Activated gamma-delta T cell (primary cell): ENCODE results near the gene C1orf159.
"Not testable (repeated sequence)": the region's sequence is repeated elsewhere in the genome, so short reads cannot be mapped to it uniquely, and the experiment has no call there.

ENCODE experiments used
- DNase-seq: peaks from one replicate; lab custom pipeline; 2025; lab: John Stamatoyannopoulos, UW

The C1orf159 gene

DNA sequence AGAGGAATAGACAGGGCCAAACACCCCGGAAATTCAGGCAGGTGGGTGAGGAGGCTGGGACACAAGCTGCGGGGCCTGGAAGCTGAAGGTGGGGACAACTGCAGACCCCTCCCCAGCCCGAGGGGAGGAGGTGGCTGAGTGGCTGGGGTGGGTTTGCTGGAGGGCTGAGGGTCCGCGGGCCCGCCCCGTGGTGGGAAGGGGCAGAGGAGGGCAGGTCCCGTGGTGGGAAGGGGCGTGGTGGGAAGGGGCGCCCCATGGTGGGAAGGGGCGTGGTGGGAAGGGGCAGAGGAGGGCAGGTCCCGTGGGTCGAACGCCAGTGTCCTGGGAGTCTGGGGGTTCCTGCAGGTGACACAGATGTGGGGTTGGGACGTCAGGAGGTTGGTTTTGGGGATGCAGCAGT lies 33.5 kb upstream of the C1orf159 start:
- no peak for DNase-seq

DNA sequence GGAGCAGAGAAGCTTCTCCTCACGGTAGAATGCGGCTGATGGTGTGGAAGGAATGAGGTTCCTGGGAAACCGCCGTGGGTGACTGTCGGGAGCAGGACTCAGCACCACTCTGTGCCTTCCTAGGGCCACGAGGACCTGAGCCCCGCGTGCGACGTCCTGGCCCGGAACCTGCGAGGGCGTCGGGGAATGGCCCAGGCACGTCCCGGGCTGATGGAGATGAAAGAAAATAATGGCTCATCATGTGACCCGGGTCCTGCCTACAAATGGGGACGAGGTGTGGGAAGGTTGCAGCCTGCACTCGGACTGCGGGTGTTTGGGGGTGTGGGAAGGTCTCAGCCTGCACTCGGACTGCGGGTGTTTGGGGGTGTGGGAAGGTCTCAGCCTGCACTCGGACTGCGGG lies 32.7 kb upstream of the C1orf159 start:
- DNase-seq = no peak

DNA sequence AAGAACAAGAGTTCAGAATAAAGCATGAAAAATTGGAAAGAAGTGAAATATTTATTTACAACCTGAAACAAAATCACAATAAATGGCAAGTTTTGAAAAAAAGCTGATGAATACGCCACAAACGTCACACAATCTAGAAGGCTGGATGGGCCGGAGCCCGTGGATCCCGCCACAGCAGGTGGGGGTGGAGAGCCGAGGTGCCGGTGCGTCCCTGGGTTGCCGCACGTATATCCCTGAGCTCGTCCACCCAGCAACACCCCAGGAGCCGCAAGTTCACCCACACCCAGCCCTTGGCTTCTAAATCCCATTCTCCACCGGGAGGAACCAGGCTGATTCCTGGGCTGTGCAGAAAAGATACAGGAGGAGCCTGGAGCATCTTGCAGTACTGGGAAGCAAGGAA lies 32.2 kb upstream of the C1orf159 start:
- no peak for DNase-seq

DNA sequence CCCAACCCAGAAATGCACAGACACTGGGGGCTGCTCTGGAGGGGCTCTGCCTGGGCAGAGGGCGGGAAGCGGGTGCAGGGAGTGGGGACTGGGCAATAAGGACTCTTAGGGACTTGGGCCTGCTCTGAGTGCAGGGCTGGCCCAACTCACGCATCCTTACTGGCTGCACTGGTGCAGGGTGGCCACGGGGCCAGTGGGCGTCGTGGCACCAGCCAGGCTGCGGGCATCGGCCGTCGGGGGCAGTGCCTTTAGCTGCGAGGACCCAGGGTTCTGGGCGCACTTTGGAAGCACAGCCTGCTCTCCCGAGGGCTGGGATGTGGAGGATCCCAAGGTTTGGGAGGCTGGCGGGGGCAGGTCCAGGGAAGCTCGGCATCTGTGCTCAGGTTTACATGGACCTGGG lies 30.7 kb upstream of the C1orf159 start:
- no peak for DNase-seq

DNA sequence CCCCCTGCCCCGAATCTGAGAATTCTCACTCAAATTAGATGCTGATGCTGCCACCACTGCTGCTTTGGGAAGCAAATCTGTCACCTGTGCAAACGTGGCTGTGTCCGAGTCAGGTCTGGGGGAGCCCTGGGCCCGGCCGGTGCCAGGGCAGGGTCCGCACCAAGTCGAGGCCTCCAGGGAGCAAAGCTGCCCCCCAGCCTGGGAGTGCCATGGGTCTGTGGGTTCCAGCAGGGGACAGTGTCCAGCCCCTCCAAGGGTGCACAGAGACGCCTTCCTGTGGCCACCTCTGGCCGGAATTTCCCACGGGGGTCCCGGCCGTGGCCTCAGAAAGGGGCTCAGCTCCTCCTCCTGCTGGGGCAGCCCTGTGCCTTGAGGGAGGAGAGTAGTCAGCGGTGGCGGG lies 30.1 kb upstream of the C1orf159 start:
- DNase-seq = no peak

DNA sequence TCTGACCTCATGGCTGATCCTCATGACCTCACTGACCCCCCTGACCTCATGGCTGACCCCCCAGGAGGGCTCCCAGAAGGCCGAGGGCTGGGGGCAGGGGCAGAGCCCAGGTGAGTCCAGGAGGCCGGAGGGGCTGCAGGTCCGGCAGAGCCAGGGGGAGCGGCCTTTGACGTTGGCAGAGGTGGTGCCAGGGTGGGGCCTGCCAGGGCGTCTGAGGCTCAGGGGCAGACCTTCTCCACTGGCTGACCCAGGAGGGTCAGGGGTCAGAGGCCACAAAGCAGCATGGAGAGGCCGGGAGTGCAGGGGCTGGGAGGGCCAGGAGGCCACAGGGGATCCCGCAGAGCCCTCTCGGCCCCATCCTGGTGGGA lies 29.6 kb upstream of the C1orf159 start:
- DNase-seq = no peak

DNA sequence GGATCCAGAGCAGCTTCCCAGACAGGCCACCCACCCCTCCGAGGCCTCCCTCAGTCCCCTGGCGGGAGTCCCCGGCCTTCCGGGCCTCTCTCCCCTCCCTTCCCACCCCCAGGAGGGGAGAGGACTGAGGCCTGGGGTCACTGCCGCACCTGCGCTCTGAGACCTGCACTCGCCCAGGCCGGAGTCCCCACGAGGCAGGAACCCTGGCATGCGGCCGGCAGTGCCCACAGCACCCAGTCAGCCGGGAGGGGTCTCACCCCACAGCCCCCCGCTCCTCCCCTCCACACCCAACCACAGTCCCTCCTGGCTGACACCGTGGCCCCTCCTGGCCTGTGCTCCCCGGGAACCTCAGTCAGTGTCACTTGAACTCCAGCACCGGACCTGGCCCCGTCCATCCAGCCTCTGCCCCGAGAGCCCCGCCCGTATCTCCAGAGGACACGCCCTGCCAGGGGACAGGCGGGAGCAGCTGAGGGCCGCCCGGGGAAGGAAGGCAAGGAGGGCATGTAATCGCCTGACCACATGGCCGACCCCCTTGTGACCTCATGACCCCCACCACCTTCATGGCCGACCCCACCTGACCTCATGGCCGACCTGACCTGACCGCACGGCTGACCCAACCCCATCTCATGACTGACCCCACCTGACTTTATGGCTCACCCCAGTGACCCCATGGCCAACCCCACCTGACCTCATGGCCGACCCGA lies 29.1 kb upstream of the C1orf159 start:
- DNase-seq = no peak

DNA sequence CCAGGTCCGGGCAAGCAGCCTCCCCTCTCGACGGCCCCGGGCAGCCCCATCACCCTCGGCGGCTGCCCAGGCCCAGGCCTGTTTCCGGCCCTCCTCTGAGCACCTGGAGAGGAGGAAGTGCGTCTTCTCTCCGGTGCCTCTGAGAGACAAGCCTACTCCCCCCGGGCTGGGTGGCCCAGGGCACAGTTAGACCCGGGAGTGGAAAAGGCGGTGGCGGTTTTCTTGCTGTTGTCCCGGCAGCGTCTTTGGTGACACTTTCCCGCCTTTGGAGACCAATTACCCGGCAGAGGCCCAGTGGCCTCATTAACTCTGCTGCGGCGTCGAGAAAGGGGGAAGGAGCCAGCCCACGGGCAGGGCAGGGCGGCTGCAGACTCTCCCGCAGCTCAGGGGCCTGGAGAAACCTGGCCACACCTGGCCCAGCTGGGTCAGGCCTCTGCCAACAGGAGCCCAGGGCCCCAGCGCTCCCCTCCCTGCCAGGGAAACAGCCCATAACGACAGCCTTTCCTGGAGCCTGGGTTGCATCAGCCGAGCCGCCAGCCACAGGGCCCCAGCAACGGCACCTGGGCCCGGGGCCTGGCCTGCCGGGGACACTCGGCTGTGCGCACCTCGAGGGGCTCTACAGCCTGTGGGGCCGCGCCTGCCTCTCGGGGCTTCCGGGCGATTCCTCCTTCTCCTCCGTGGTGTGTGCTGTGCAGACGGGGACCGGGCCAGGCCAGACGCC lies 28.4 kb upstream of the C1orf159 start:
- DNase-seq = no peak

DNA sequence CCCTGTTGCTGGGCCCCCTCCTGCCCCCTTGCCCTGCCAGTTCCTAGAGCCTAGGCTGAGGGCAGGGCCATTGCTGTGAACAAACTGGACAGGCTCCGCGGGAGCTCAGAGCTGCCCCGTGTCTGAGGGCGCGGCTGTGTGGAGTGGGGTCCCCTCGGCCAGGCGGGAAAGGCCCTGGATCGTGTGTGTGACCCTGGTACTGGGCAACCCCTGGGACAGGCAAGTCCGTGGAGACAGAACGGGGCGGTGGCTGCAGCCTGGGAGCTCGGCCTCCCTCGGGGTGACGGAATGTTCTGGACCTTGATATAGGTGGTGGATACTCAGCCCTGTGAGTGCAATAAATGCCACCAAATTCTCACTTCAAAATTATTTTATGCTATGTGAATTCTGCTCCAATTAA lies 27.7 kb upstream of the C1orf159 start:
- DNase-seq = no peak

DNA sequence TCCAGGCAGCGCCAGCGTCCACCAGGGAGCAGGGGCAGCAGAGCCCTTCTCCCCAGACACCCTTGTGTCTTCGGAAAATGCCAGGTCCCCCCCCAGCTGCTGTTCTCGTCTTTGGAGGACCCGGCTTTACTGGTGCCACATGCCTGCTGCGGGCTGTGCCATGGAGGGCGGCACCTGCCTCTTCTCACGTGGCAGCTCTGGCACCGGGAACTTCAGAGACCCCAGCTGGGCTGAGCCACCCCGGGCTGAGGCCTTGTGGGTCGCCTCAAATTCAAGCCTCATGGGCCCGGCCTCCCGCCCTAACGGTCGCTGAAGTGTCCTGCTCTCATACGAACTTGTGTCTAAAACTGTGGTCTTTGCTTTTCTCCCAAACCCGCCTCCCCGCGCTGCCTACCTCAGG lies 27.0 kb upstream of the C1orf159 start:
- DNase-seq = no peak

DNA sequence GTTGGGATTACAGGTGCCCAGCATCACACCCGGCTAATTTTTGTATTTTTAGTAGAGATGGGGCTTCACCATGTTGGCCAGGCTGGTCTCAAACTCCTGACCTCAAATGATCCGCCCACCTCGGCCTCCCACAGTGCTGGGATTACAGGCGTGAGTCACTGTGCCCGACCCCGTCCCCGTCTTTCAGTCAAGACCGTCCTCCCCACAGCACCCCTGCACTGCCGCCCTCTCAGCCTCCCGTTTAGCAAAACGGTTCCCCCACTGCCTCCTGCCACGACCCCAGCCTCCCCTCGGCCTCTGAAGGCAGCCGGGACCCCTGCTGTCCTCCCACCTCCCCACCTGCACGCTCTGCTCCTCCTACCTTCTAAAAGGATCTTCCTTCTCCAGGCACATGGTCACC lies 26.5 kb upstream of the C1orf159 start:
- not testable (repeated sequence) for DNase-seq

DNA sequence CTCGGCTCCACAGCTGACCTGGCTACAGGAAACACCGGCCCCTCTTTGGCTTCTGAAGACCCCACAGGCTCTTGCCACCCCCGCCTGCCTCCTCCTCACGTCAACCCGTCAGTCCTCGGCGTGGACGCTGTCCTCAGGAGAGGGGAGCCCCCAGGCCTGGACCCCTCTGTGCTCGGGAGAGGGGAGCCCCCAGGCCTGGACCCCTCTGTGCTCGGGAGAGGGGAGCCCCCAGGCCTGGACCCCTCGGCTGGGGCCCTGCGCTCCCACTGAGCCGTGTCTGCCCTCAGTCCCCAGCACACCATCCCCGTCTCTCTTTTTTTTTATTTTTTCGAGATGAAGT lies 26.0 kb upstream of the C1orf159 start:
- no peak for DNase-seq

DNA sequence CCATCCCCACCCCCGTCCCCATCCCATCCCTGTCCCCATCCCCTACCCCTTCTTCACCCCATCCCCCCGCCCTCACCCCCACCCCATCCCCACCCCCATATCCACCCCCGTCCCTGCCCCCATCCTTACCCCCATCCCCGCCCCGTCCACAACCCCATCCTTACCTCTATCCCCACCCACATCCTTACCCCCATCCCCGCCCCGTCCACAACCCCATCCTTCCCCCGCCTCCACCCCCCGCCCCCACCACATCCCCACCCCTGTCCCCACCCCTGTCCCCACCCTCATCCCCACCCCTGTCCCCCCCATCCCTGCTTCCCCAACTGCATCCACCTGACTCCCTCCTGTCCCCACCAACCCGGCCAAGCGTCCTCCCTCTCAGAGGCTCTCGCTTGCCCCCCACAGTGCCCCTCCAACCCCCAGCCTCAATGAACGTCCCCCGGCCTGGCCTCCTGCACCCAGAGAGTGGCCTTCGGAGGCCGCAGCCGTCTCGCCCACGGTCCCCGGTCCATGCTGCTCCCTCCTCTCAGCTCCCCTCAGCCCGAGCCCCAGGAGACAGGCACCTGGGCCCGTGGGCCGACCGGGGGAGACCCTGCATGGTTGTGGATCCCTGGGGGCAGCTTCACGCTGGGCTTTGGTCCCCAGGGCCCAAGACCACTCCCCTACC lies 25.5 kb upstream of the C1orf159 start:
- no peak for DNase-seq

DNA sequence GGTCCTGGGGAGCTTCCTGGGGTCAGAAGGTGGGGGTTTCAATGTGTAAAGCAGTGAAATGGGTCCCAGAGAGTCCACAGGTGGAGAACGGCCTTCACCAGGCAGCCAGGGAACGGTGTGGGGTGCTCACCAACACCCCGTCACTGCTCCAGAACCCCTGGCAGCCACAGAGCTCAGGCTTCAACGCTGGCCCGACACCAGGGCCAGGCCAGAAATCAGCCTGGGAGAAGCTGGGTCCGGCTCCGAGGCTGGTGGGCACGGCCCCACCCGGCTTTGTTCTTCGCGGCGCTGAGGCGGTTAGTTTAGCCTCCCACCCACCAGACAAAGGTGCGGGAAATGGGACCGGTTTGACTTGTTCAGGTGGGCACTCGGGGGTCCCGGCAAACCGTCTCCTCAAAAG lies 24.8 kb upstream of the C1orf159 start:
- no peak for DNase-seq

DNA sequence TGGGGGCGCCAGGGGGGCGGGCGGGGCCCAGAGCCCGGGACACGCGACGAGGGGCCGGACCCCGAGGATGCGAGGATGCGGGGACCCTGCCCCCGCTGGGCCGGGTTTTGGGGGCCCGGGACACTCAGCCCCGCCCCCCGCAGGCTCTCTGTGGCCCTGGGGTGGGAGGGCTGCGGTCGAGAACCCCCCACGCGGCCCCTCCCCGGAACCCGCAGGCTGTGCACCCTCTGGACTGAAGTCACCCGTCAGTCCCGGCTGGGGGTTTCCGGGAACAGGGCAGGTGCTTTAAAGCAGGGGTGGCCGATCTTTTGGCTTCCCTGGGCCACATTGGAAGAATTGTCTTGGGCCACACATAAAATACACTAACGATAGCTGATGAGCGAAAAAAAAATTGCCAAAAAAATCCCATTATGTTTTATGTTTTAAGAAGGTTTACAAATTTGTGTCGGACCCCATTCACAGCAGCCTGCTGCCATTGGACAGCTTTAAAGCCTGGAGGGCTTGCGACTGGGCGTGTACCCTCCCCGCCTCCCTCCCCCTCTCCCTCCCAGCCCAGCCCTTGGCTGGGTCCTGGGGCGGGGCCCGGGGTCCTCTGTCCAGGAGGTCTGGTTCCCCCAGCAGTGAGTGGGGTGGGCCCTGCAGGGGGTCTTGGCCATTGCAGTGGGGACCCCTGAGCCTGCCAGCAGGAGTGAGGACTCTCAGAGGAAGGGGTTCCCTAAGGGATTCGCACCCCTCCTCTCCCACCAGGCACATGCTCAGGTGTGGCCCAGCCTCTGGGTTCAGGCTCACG lies 21.6 kb upstream of the C1orf159 start:
- DNase-seq = peak; percentile 60

DNA sequence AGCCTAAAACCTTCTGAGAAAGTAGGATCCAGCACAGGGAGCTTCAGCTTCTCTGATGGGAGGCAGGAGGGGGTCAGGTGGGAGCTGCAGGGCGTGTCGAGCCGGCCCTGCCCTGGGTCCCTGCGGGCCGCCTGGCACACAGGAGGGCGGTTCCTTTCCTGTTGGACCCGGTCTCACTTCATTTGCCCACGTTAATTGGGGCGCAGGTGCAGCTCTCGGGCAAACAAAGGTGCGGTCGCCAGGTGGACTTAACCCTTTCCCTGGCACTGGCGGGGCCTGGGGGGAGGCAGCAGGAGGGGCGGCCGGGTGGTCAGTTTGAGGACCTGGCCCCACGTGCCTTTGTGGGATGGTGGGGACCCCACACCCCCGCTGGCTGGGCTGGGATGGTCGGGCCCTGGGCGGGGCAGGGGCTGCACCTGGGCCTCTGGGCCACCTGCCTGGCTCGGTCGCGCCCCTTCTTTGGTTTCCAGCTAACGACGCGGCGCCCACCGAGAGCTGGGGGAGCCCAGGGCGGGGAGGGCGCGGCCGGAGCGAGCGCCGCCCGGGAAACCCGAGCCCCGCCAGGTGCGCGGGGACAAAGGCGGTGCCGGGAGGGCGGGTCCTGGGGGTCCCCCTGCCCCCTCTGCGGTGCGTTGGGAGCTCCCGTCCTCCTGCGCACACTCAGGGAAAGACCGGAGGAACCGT lies 20.8 kb upstream of the C1orf159 start:
- no peak for DNase-seq

DNA sequence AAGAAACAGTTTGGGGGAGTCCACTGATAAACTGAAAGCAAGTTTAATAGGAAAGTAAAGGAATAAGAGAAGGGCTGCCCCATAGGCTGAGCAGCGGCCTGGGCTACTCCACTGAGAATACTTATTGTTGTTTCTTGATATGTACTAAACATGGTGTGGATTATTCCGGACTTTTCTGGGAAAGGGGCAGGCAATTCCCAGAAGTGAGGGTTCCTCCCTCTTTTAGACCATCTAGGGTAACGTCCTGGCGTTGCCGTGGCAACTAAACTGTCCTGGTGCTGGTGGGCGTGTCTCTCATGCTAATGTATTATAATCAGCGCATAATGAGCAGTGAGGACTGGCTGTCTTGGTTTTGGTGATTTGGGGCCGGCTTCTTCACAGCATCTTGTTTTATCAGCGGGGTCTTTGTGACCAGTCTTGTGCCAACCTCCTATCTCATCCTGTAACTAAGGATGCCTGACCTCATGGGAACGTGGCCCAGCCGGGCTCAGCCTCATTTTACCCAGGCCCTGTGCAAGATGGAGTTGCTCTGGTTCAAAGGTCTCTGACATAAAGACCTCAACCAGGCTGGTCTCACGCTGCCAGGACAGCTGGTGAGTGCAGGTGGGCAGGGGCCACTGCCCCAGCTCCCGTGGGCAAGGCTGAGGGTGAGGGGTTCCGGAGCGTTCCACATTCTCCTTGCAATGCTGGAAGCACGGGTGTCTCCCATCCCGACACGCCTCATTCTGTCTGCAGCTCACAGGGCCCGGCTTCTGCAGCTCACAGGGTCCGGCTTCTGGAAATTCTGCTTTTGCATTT lies 19.6 kb upstream of the C1orf159 start:
- DNase-seq = no peak

DNA sequence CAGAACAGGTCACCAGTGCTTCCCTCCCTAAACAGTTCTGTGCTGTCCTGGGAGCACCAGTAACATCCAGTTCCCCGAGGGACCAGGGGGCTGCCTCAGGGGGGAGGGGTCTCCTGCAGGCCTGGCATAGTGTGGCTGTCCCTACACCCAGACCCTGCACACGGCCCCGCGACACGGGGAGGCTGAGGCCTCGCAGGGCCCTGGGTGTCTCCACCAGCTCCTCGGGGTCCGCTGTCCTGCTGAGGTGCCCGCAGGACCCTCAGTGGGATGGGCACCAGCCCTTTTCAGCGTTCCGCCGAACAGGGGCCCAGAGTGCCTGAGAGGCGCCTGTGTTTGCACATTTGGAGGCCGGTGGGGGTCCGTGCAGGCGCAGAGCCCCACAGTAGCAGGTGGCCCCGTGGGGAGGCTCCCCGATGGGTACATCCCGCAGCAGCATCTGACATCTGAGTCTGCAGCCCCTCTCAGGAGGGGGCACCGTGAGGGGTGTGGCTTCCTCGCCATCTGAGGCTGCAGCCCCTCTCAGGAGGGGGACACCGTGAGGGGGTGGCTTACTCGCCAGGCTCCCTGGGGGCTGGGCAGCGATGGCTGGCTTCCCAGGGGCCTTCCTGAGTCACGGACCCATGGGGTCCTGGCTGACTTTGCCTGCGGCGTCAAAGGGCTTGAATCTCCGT lies 18.5 kb upstream of the C1orf159 start:
- no peak for DNase-seq

DNA sequence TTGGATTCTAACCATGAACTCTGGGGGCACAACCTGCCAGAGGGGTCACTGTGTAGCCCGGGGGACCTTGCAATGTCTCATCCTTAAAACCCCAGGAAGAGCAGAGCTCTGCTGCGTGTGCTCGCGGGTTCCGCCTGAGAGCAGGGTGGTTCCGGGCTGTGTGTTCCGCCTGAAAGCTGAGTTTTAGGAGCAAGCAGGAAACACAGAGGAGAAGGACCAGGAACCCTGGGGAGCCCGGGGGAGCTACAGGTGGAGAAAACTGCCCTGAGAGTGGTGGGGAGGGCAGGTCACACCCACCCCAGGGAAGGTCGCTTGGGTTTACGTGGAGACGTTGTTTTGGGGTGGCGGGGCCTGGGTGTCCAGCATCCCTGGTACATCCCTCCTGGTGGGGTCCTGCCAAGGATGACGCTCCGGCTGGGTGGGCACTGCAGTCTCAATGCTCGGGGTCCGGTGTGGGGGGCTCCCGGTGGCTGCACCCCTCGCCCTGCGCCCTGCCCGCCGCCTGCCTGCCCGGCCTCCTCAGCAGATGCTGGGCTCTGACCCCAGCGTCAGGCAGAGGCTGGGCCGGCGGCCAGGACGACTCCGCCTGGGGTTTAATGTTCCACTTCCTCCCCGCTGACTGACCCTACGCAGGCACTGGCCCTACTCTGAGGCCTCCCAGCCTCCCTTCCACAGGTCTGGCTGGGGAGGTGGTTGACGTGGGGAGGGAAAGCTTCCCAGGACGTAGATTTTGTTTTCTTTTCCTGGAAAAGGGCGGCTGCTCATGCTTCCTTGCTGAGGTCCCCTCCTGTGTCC lies 17.3 kb upstream of the C1orf159 start:
- DNase-seq = no peak
